Prostate gland (tissue), 2 donors: ENCODE data around the gene GREB1. TPM values are rescaled to one million over a fixed set of nuclear protein-coding genes. Genes with fewer than 3 reads are reported as not detected.

Experiments
- DNase-seq: peaks from one replicate; pipeline ENCODE4 v3.0.0-alpha.2; 2019; ENCODE audit warnings: low spot score
- H3K27ac ChIP-seq, 2 donors: fragments of 200-600 bp; sonication (generic); 2 replicates each; pipeline ENCODE4 v1.5.1; 2017 to 2019
- H3K27me3 ChIP-seq: fragments of 200-600 bp; sonication (generic); replicated peaks from 2 replicates; pipeline ENCODE4 v1.5.1; 2019; ENCODE audit not compliant: insufficient read depth
- H3K36me3 ChIP-seq, 2 donors: fragments of 200-600 bp; sonication (generic); 1 replicate in 1 of 2; 2 replicates in 1 of 2; pipeline versions ENCODE4 v1.5.1 to v1.8.1; 2017 to 2019
- H3K4me1 ChIP-seq: fragments of 200-600 bp; sonication (generic); replicated peaks from 2 replicates; pipeline ENCODE4 v1.5.1; 2019
- H3K4me3 ChIP-seq, 2 donors: fragments of 200-600 bp; sonication (generic); 2 replicates each; pipeline ENCODE4 v1.5.1; 2017 to 2019
- H3K9me3 ChIP-seq: fragments of 200-600 bp; sonication (generic); 2 replicates; pipeline ENCODE4 v1.5.1; 2017
- POLR2A ChIP-seq: fragments of 450-650 bp; IDR thresholded peaks from one replicate; pipeline ENCODE4 v1.6.1; 2016; ENCODE audit warnings: antibody characterized with exemption, mild to moderate bottlenecking
- POLR2AphosphoS5 ChIP-seq: sonication (generic); formaldehyde crosslinking; IDR thresholded peaks from one replicate; pipeline ENCODE4 v1.6.1; 2017; ENCODE audit warnings: antibody characterized with exemption
- WGBS: methylation state at CpG from one replicate; pipeline ENCODE4 v1.1.5; 2018; 5-methylcytosine and 5-hydroxymethylcytosine counted together
- intact Hi-C: fragments of 100-400 bp; cut with DNase I; formaldehyde crosslinking; loops from one replicate; pipeline ENCODE4 v1.14.2; 2022
- total RNA-seq, 2 donors: library from RNA; depleted of rRNA; stranded (reverse); fragments of >200 nt; gene quantifications; one replicate each; pipeline ENCODE4 v1.1.0, GENCODE V29; 2016
- TF ChIP-seq, protein P1 (sequence below), 4 experiments: fragments of 200-600 bp in 2 of 4; fragments of 450-650 bp in 2 of 4; sonication (generic) in 2 of 4; IDR thresholded peaks; 1 replicate in 3 of 4; 2 replicates in 1 of 4; pipeline ENCODE4 v1.5.1; 2016 to 2019; ENCODE audit warnings: antibody characterized with exemption in 4 of 4, mild to moderate bottlenecking in 2 of 4, moderate library complexity in 2 of 4

Gene GREB1
- total RNA-seq, 2 donors from 2014 or later = 224 to 392 TPM

DNA sequence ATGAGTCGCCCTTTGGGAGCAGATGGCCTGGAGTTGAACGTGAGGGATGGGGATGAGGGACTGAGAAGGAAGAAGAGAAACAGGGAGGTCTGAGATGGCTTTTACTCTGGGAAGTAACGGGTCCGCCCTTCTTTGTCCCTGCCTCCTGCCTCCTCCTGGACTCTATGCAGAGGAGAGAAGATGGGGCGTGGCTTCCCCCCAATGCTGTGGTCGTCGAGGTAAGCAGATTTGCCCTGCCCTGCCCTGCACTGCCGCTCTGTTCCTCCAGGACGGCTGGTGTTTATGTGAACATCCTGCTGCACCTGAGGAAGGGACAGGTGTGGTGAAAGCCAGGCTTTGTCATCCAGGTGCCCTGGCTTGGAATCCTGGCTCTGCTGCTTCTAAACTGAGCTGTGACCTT is 149.6 kb downstream of the GREB1 start:
- TF ChIP-seq POLR2AphosphoS5 (no peak), POLR2A (no peak)
- TF ChIP-seq, protein P1, sequence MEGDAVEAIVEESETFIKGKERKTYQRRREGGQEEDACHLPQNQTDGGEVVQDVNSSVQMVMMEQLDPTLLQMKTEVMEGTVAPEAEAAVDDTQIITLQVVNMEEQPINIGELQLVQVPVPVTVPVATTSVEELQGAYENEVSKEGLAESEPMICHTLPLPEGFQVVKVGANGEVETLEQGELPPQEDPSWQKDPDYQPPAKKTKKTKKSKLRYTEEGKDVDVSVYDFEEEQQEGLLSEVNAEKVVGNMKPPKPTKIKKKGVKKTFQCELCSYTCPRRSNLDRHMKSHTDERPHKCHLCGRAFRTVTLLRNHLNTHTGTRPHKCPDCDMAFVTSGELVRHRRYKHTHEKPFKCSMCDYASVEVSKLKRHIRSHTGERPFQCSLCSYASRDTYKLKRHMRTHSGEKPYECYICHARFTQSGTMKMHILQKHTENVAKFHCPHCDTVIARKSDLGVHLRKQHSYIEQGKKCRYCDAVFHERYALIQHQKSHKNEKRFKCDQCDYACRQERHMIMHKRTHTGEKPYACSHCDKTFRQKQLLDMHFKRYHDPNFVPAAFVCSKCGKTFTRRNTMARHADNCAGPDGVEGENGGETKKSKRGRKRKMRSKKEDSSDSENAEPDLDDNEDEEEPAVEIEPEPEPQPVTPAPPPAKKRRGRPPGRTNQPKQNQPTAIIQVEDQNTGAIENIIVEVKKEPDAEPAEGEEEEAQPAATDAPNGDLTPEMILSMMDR (IDR thresholded peaks at IDR 0.05) = no peak
- Histone ChIP-seq H3K4me1 (no peaks in the 10 kb centered on the region), H3K36me3 (no peaks in the 10 kb centered on the region), H3K4me3 (no peak overlapping the region), H3K27ac (no peak overlapping the region), H3K9me3 (no peaks in the 10 kb centered on the region), H3K27me3 (no peaks in the 10 kb centered on the region)
- no peak for DNase-seq
- WGBS = 43% methylated on average over 7 of the region's 9 CpGs
- intact Hi-C loops = loop anchor here (10.0 kb wide), 1 partner anchor 209 kb away; no protein-coding TSS in a partner anchor

DNA sequence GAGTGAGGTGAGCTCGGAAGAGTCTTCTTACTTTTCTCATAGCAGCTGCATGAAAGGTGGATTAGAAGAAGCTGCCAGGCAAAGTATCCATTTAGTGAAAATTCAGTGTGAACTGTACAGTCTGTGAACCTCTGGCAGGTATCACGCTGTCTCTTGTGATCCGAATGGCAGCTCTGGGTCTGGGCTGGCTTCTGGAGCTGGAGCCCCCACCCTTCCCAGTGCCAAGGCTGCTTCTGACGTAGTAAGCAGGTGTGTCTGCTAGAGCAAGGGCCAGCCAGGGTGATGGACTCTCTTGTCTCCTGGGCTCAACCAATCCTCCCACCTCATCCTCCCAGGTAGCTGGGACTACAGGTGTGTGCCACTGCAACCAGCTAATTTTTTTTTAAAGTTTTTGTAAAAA is 150.1 kb downstream of the GREB1 start:
- Histone ChIP-seq H3K9me3 (no peaks in the 10 kb centered on the region), H3K4me3 (no peak overlapping the region), H3K27me3 (no peaks in the 10 kb centered on the region), H3K27ac (no peak overlapping the region), H3K4me1 (no peaks in the 10 kb centered on the region), H3K36me3 (no peaks in the 10 kb centered on the region)
- intact Hi-C loops = loop anchor here (10.0 kb wide), 1 partner anchor 209 kb away; no protein-coding TSS in a partner anchor
- WGBS = 86% methylated on average over 4 of the region's 4 CpGs
- TF ChIP-seq POLR2AphosphoS5 (no peak), POLR2A (no peak)
- TF ChIP-seq, protein P1 (IDR thresholded peaks at IDR 0.05) = no peak
- no peak for DNase-seq

DNA sequence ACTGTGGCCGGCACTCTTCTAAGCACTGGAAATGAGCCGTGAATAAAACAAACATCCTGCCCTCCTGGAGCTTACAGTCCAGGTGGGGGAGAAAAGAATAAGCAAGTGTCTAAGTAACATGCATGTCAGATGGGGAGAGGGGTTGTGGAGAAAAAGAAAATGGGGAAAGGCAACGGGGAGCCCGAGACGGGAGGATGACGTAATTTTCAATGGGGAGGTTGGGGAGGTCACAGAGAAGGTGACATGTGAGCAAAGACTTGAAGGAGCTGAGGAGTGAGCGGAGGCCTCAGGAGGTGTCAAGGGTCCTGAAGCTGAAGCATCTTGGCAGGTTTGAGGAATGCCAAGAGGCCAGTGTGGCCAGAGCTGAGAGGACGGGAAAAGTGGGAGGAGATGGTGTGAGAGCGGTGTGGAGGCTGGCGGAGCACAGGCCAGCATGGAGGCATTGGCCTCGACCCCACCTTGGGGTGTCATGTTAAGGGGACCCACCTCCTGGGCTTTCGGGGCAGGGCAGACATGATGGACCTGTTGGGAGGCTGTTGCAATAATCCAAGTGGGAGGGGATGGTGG is 151.1 kb downstream of the GREB1 start:
- H3K27me3 ChIP-seq = no peaks in the 10 kb centered on the region
- intact Hi-C loops = loop anchor here (10.0 kb wide), 1 partner anchor 210 kb away; no protein-coding TSS in a partner anchor
- no peaks in the 10 kb centered on the region for H3K4me1 ChIP-seq
- no peaks in the 10 kb centered on the region for H3K9me3 ChIP-seq
- H3K36me3 ChIP-seq = no peaks in the 10 kb centered on the region
- H3K4me3 ChIP-seq = no peak overlapping the region
- H3K27ac ChIP-seq = no peak overlapping the region
- whole genome bisulfite sequencing = 82% methylated on average over 12 of the region's 12 CpGs
- DNase-seq = no peak
- TF ChIP-seq, protein P1 (IDR thresholded peaks at IDR 0.05) = no peak

DNA sequence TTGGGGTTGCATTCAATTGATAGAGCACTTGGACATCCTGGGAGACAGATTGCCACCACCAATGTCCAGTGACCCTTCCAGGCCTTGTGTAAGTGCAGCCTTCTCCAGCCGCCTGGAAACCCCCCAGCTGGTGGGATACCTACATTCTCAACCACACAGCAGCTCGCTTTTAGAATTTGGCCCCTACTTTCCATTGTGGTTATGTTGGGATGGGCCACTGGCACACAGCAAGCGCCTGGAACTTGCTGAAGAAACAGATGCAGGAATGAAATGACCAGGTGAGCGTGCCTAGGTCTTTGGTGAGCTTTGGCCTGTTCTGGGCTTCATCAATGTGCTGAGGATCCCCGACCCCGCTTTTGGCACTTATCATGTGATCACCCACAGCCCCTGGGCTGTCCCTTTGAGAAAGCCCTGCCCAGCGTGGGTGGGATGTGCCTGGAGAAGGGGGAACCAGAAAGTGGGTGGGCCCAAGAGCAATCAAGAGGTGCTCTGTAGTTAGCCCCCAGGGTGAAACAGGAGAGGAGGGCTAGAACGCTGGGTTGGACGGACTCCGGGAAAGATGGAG is 152.1 kb downstream of the GREB1 start:
- intact Hi-C loops = loop anchor here (10.0 kb wide), 1 partner anchor 211 kb away; no protein-coding TSS in a partner anchor
- no peak for TF ChIP-seq POLR2A
- TF ChIP-seq POLR2AphosphoS5 = no peak
- TF ChIP-seq, protein P1 (IDR thresholded peaks at IDR 0.05) = no peak
- Histone ChIP-seq H3K36me3 (no peaks in the 10 kb centered on the region), H3K4me3 (no peak overlapping the region), H3K27ac (no peak overlapping the region), H3K27me3 (no peaks in the 10 kb centered on the region), H3K4me1 (no peaks in the 10 kb centered on the region), H3K9me3 (no peaks in the 10 kb centered on the region)
- DNase-seq = no peak
- 94% methylated on average over 10 of the region's 10 CpGs for WGBS

DNA sequence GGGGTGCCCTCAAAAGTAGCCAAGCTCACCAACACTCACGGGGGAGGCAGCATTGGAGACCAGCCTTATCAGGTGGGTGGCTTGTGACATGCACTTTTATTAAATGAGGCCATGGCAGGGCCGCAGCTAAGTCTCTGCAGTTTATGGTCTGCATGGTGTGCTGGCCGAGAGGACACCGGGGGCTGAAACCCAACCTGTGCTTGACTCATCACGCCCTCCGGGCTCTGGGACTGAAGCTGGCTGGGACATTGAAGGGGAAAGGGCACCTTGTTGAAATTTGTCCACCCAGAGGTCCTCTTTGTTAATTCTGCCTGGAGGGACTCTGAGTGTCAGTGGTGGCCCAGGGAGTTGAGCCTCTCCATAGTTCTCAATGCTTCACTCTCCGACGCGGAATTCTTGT is 153.9 kb downstream of the GREB1 start:
- no peaks in the 10 kb centered on the region for H3K27me3 ChIP-seq
- TF ChIP-seq, protein P1 (IDR thresholded peaks at IDR 0.05) = no peak
- TF ChIP-seq POLR2AphosphoS5 = no peak
- no peak for TF ChIP-seq POLR2A
- no peak overlapping the region for H3K27ac ChIP-seq
- 81% methylated on average over 9 of the region's 9 CpGs for WGBS
- intact Hi-C loops = loop anchor here (10.0 kb wide), 1 partner anchor 213 kb away; no protein-coding TSS in a partner anchor
- H3K36me3 ChIP-seq = no peaks in the 10 kb centered on the region
- no peak for DNase-seq
- H3K4me3 ChIP-seq = no peak overlapping the region
- H3K4me1 ChIP-seq = no peaks in the 10 kb centered on the region
- no peaks in the 10 kb centered on the region for H3K9me3 ChIP-seq
